Measurements from ENCODE around the gene FIGLA. TPM values are rescaled to one million over a fixed set of nuclear protein-coding genes. Genes with fewer than 3 reads are reported as not detected.

The FIGLA gene
- total RNA-seq, 1 experiment from 2014 or later, result not detected

- no peak for ATAC-seq
- peaks cover 30% of the 10 kb centered on the region for H3K27me3 Mint-ChIP-seq (ENCODE audit: low read depth)
- peaks cover 15% of the 10 kb centered on the region for H3K4me1 Mint-ChIP-seq
These were observed 41.9 kb upstream of the FIGLA start for GRCh38 chr2:70832386-70832785.

GRCh38 chr2:70831861-70832260 is 41.4 kb upstream of the FIGLA start:
- Mint-ChIP-seq H3K4me3 (no peak overlapping the region), H3K27me3 (ENCODE audit: low read depth) (peaks cover 34% of the 10 kb centered on the region), H3K9me3 (peaks cover 6% of the 10 kb centered on the region; the same call in 1 of the 2 replicates), H3K27ac (no peak overlapping the region), H3K4me1 (peaks cover 15% of the 10 kb centered on the region), H3K36me3 (no peaks in the 10 kb centered on the region)
- CTCF ChIA-PET, result interaction anchor here (1.1 kb wide), 1 partner anchor 176 kb away, joined by 4 read pairs; no protein-coding TSS in a partner anchor
- TF ChIP-seq IRF2 (CRISPR knock-in tag; IDR thresholded peaks at IDR 0.05; ENCODE audit: borderline replicate concordance, low read depth), result no peak
- TF ChIP-seq TCF7 (CRISPR knock-in tag; IDR thresholded peaks at IDR 0.05; ENCODE audit: low read depth), result no peak
- TF ChIP-seq ELF4 (CRISPR knock-in tag; IDR thresholded peaks at IDR 0.05; ENCODE audit: low read depth), result no peak
- TF ChIP-seq MLX (CRISPR knock-in tag; IDR thresholded peaks at IDR 0.05), result no peak
- no peak for TF ChIP-seq E2F1 (CRISPR knock-in tag; IDR thresholded peaks at IDR 0.05)
- TF ChIP-seq ZMAT4 (CRISPR knock-in tag; IDR thresholded peaks at IDR 0.05), result no peak
- no peak for TF ChIP-seq ZNF138 (CRISPR knock-in tag; conservative IDR thresholded peaks at IDR 0.05)
- no peak for TF ChIP-seq ERG (CRISPR knock-in tag; IDR thresholded peaks at IDR 0.05)
- TF ChIP-seq GRHL2 (CRISPR knock-in tag; IDR thresholded peaks at IDR 0.05; ENCODE audit: insufficient replicate concordance, severe bottlenecking), result no peak
- POLR2A ChIA-PET, result interaction anchor here (0.6 kb wide), 1 partner anchor 113 kb away, joined by 6 read pairs; no protein-coding TSS in a partner anchor
- ATAC-seq, result no peak
- DNase-seq (ENCODE audit: low spot score), result no peak

More at GRCh38 chr2:70832386-70832785, 41.9 kb upstream of the FIGLA start:
- TF ChIP-seq PRRX2 (CRISPR knock-in tag; IDR thresholded peaks at IDR 0.05), result no peak
- no peak for TF ChIP-seq ATF1 (CRISPR knock-in tag; IDR thresholded peaks at IDR 0.05)
- no peak for TF ChIP-seq FOXP4 (CRISPR knock-in tag; IDR thresholded peaks at IDR 0.05)
- TF ChIP-seq GABPB1 (CRISPR knock-in tag; IDR thresholded peaks at IDR 0.05), result no peak
- no peak for TF ChIP-seq ATF6 (CRISPR knock-in tag; IDR thresholded peaks at IDR 0.05)
- TF ChIP-seq OVOL2 (CRISPR knock-in tag; IDR thresholded peaks at IDR 0.05; ENCODE audit: borderline replicate concordance), result no peak
- H3K36me3 Mint-ChIP-seq, result no peaks in the 10 kb centered on the region
- H3K27ac Mint-ChIP-seq, result no peak overlapping the region
- ChIA-PET POLR2A (no interaction called here), CTCF (no interaction called here)
- peaks cover 6% of the 10 kb centered on the region; the same call in 1 of the 2 replicates for H3K9me3 Mint-ChIP-seq
- DNase-seq (ENCODE audit: low spot score), result no peak
- H3K4me3 Mint-ChIP-seq, result no peak overlapping the region

Data from WTC11 (cell line).